ENCODE data around the gene BCAS3.

DNA sequence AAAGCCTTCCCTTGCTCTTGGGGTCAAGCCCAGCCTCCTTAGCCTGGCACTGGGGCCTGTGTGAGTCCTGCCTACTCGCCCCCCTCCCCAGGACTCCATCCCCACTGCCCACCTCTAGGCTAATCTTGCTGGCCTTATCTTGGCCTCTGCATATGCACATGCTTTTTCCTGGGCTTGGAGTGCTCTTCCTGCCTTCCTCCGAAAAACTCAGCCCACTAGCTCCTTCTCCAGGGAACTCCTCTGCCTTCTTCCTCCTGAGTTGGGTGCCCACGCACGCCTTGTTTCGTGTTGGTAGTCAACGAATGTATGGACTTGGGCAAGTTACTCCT lies 738.5 kb downstream of the BCAS3 start:
- no peak for TF ChIP-seq POLR2A (IDR thresholded peaks at IDR 0.05; ENCODE audit: low read length)
- no peak for TF ChIP-seq GATA1 (IDR thresholded peaks at IDR 0.05; ENCODE audit: low read depth, low read length)

Measured in erythroblast (primary cell).